GM18861 (cell line): ENCODE results near the gene PCBD1.
A peak's percentile ranks its signal among the peaks of the same experiment; 100 is the strongest.

Experiments used
- ATAC-seq: cut with Tn5 transposase; IDR thresholded peaks from one replicate; pipeline ENCODE4 v1.9.1; 2021; ENCODE audit not compliant: unreplicated experiment

Gene PCBD1

DNA sequence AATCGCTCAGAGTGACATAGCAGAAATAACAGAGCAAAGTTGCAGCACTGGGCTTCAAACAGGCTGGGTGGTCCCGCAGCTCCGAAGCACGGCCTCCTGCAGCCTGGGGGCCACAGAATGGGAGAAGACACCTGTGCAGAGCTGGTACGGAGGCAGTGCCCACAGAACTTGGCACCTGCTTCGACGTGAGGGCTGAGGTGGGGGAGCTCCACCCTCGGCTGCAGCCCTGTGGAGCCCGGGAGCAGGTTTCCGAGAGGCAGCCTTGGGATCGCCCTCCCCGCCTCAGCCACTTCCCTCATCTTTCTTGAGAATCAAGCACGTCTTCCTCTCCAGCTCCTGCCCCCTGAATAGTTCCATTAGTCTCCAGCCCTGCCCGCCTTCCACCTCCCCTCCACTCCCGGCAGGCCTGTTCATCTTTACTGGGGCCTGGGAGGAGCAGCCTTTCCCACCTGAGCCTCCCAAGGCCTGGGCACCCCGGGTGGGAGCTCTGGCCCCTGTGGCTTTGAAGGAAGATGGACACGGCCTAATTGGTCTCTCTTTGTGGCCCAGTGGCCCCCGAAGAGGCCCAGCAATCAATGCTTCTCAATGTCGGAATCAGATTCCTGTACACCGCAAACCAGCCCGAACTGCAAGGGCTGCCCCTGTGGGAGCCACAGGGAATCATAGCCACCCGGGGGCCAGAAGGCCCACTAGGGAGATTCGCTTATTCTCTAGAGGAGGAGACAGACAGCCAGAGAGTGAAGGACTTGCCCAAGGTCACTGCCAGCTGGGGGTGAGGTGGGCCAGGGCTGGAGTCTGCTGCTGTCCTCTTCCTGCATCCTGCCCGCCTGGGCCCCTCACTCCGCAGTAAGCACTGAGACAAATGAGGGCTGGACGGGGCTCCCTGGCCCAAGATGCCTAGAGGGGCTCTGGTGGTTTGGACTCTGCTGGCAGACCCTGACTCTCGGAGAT is 17.0 kb upstream of the PCBD1 start:
- no peak for ATAC-seq

DNA sequence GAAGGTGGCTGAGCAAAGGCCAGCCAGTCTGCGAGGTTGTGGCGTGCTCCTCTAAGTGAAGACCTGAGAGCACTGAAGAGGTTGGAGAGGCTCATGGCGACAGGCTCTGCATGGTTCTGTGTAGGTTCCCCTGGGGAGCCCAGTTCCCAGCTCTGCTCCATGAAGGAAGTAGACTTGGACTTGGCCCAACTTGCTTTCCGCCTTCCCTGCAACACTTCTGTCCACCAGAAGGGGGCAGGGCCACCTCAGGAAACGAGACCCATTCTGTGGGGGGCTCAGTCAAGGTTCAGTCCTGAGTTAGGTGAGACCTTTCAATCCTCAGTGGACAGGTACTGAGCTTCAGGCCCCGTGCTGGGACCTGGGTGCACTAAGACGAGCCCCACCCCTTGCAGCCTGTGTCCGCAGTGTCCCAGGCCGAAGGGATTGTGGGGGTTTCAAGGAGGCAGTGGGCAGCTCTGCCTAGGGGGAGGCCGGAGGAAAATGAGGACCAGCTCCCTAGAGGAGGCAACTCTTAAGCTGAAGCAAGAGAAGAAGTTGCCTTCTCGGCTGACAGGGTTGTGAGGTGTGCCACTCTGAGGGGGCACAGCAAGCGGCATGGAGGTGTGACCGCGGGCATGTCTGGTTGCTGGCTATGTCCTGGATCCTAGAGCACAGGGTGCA is 15.0 kb upstream of the PCBD1 start:
- no peak for ATAC-seq

DNA sequence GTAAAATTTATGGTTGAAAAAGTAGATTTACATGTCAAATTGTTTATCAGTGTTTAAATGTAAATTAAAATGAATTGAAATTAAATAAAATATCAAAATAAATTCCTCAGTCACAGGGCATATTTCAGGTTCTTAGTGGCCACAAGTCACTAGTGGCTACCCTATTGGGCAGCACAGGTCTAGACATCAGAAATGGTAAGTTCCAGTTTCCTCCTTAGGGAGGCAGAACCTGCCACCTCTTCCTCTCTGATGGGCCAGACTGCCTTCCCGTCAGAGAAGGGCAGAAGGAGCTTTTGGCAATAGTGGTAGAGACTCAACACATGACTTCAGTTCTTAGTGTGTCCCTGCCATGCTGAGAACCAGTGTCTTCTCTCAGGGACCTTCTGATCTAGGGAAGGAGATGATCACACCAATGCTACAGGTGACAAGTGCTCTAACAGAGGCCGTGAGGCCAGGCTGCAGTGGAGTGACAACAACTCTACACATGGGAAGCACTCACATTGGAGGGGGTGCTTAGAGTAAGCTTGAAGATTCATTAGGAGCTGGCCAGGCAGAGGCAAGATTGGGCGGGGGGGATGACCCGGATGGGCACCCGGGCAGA is 14.4 kb upstream of the PCBD1 start:
- ATAC-seq: no peak

DNA sequence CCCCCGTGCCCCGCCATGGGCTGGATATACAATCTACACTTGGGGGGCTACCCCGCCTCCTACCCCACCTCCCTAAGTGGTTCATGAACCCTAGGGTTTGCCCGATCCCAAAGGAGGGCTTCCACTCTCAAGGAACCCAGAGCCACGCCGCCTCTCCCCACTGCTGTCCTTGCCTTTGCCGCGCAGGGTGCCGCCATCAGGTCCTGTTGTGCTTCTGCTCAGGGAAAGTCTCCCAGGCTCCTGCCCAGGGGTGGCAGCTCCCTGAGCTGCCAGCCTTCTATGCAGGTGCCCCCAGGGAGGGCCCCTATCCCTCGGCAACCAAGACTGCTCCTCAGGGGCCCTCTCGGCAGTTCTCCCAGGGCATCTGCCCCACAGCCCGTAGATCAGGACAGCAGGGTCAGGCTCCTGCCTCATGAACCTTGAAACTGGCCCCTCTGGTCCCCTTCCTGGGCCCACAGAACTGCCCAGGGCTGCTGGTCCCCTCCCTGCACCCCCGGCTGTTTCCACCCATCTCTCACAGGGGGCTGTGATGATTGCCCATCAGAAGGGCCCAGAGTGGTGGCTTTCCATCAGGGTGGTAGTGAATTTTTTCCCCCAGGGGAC is 13.0 kb upstream of the PCBD1 start:
- ATAC-seq: no peak

DNA sequence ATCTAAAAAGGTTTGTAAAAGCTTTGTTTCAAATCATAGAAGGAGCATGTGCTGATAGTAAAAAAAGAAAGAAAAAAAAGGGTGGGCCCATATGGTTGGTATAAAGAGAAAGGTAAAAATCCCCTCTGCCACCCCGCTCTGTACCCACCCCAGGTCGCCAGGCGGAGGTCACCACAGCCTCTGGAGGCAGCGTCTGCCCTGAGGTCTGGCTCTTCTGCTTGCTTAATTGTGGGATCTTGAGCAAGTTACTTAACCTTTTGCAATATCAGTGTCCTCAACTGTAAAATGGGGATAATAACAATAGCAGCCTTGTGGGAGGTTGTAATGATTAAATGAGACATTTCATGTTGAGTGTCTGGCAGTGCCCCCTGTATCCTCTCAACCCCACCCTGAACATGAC is 10.7 kb upstream of the PCBD1 start:
- ATAC-seq: no peak

DNA sequence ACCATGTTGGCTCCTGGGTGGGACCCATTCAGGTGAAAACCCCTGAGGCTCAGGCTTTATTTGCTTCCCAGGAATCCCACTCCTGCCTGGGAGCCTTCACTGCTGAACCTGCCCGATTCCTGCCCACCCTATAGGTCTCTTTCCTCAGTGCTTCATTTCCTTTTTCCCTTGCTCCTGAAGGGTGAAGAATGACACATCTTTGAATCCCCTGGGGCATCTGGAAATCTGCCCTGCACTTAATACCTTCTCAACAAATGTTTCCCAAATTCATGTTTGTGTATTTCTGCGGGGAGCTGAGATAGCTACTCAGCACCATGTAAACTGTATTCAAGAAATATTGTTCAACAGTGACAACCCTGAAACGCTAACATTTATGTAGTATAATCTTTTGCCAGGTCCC is 10.3 kb upstream of the PCBD1 start:
- no peak for ATAC-seq

DNA sequence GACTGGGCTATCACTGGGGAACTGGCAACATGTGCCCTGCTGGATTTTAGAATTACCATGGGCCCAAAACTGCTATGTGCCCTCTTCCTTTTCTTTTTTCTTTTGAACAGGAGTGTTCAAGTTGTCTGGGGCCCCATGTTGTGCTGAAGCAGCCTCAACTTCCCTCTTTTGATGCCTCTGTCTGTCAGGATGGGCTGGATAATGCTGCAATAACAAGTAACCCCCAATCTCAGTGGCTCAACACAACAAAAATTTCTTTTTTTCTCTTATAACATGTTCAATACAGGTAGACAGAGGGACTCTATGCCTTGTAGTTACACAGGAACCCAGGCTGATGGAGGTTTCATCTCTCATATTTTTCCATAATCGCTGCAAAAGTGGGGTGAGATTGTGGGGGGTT is 8.2 kb upstream of the PCBD1 start:
- ATAC-seq: no peak

DNA sequence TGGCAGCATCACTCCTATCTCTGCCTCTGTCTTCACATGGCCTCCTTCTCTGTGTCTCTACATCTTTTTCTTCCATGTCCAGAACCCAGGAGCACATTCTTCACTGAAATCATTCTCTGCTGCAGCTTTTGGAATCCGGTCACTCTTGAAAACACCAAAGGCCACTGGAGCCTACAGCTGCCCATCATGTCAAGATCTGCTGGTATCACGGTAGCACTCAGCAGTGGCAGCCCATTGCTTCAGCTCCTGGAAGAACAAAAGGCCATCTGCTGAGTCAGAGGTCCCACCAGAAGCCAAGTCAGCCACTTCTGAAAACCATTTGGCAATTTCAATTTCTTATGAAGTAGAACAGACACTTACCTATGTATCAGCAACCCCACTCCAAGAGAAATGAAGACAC is 6.1 kb upstream of the PCBD1 start:
- ATAC-seq: no peak

DNA sequence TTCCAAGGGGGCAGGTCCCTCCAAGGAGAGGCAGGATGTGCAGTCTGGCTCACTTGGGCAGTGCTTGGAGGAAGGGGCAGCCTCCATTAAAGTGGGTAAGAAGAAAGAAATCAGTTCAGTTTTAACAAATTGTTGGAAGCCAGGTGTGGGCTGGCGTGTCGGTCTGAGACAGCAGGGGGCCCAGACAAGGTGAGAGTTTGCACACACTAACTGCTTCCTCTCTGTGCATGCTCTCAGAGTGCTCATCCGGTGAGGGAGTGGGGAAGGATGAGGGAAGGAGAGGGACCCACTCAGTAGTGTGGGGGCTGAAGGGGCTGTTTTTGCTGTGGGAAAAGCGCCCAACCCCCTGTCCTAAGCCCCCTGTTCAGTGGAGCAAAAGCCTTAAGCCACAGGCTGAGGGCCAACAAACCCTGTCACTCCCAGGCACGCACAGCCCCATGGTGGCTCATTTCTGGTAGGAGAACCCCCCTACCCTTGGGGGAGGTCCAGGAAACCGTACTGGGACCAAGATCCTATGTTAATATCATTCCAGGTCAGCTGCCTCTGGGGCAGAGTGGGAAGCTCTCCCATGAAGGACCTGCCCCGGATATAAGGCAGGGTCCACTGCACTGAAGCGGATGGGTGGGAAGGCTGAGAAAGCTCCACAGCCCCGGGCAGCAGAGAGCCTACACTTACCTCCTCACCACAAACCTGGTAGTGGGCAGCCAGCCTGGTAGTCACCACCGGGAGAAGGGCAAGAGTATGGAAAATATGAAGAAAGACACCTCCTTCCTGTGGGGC is 5.1 kb upstream of the PCBD1 start:
- no peak for ATAC-seq

DNA sequence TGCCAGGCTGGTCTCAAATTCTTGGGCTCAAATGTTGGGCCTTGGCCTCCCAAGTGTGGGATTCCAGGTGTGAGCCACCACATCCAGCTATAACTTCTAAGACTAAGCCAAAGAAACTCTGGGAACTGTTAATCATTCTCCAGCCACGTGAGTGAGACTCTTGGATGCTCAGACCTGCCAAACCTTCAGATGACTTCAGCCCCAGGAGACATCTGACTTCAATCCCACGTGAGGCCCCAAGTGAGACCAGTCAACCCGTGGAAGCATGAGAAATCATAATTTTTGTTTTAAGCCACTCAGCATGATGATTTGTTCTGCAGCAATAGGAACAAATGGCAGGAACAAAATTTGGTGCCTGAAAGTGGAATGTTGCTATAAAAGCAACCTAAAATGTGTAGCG is 4.3 kb upstream of the PCBD1 start:
- no peak for ATAC-seq

DNA sequence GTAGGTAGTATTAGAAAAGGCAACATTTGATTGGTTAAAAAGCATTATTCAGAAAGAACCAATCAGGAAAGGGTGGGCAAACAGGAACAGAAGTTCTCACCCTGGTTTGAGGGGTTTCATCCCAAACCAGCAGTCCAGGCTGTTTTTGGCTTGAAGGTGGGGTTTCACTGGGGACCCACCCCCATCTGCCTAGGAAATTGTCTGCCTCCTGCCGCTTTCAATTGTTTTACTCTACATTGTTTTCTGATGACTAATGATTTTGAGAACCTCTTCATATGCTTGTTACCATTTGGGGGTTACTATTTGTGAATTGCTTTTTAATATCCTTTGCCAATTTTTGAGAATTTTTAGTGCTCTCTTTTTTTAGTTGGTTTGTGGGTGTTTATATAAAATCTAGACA is 3.3 kb upstream of the PCBD1 start:
- ATAC-seq: no peak

DNA sequence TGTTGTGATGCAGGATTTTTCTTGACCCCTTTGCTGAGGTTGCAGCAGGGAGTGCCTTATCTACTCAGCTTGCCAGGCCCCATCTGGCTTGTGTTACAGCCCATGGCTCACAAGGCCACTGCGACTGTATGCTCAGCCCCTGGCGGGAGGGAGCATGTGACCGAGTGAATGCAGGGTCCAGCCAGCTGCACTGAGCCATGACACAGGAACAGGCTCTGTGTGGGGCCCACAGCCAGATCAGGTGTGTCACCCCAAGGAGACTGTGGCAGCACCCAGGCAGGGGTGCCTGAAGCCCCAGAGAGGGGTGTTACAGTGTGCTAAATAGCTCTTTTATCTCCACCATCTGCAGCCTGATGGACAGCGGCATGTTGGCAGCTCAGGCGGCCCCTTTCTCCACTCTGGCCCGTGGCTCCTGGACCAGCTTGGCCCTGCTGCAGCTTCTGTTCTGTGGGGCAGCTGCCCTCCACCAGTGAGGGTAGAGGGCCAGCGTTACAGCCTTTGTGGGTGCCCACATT is 2.6 kb upstream of the PCBD1 start:
- no peak for ATAC-seq

DNA sequence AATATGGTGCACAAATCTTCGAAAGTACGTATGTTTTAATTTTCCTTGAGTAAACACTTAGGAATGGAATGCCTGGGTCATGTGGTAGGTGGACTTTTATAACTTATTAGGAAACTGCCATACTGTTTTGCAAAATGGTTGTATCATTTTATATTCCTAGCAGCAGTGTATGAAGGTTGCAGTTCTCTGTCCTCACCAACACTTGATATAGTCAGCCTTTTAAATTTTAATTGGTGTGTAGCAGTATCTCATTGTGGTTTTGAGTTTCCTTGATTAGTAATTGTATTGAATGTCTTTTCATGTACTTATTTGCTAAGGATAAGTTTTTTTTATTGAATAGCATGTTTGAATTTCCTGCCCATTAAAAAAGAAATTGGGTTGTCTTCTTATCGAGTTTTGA is 926 bp upstream of the PCBD1 start:
- ATAC-seq: no peak

DNA sequence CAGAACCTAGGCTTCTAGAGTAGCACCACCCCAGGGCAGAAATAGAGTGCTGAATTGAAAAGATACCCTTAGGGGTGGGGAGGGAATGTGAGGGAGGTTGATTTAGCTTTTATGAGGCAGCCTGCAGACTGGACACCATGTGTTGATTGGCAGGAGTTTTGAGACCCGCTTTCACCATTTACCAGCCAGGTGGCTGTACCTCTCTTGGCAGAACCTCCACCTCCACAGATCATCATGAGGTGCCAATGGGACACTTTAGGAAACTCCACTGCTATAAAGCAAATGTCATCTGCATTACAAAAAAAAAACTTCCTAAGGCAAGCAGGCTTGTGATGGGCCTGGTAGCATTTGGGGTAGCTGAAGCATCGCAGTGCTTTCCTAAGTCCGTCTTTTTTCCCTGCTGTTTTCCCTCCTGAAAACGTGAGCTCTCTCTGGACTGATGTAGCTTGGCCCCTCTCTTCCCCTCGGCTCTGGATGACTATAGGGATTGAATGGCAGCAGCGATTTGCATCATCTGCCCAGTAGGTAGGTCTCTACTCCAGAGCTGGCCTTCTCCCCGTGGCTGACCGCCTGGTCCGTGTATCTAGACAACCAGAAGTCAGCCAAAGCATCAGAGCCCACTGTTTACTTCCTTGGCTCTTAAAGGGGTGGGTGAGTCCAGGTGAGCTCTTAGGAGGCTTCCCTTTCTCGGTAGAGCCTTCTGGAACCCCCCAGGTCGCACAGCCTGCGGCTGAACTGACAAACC is 1.3 kb downstream of the PCBD1 start:
- no peak for ATAC-seq

DNA sequence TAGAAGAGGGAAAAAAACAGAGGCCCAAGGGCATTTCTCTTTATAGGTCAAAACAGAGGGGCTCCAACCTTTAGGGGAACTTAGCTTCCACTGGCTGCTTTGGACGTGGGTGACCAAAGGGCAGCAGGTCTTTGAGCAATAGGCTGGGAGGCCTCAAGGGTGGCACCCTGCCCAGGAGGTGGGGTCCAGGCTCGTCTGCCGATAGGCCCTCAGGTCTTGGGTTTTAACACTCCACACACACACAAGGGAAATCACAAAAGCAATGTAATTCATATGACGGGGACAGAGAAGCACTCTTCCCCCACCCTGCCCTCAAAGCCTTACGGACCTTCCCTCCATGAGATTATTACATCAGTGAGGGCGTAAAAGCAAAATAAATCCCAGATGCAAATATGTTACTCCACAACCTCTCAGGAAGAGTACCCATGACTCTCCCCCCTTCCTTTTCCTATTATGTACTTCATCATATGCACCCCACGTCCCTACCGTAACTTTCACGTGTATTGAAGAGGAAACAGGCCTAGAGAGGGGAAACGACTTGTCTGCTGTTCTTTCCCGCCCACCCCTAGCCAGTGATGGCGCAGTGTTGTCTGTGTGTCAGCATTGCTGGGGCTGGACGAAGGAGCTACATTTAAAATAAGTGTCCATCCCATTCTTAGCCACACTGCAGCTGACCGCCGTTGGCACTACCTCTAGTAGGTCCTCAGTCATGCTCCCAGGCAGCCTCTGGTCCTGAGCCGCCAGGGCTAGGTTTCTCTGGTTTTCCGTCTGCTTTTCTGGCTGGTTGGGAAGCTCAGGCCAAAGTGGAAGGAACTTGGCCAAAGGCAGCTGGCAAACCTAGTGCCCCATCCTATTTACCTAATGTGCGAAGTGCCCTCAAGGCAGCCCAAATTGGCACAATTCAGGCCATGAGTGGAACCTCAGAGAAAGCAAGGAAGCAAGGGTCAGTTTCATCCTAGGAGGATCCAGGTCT is 2.1 kb downstream of the PCBD1 start:
- no peak for ATAC-seq

DNA sequence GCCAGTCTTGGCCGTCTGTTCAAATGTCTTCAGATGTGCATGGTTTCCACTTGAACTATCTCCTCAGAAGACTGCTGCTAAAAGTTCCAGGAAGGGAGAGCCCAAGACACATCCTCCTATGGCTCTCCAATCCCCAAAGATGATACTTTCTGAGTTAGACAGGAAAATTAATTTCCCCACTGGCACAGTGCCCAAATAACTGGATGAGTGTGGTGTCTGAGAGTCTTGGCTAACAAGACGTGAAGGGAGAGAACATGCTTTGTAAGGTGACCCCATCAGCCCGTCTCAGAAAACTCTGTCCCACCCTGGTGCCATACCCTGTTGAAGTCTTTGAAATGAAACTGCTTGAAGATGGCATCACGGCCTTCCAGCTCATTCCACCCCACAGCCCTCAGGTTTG is 2.9 kb downstream of the PCBD1 start:
- ATAC-seq: no peak

DNA sequence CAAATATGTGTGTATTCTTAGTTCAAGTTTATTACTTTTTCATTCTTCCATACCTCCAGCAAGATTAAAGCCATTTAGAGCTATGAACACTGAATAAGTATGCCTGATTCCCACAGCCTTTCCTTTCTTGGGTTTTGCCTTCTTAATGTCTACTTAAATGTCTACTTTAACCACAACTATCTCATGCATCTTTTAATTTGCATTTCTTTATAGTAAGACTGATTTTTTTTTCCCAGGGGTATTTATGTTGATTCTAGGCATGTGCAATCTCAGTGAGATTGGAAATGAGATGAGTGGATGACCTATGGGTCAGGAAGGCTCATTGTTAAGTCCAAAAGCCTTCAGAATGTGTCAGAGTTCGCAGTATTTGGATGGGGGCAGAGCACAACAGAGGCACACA is 3.6 kb downstream of the PCBD1 start:
- ATAC-seq: no peak

DNA sequence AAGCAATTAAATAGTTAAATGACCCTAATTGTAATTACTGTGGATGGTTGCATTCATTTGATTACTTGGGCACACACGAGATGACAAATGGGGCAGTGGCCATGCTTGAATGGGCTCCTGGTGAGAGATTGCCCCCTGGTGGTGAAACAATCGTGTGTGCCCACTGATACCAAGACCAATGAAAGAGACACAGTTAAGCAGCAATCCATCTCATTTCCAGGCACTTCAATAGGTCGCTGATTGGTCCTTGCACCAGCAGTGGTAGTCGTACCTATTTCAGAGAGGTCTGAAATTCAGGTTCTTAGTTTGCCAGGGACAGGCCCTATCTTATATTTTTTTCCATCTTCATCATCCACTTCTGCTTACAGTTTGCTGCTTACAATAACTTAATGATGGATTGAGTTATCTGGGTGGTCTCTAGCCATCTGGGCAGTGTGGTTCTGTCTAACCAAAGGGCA is 8.3 kb downstream of the PCBD1 start:
- ATAC-seq: peak; percentile 48

DNA sequence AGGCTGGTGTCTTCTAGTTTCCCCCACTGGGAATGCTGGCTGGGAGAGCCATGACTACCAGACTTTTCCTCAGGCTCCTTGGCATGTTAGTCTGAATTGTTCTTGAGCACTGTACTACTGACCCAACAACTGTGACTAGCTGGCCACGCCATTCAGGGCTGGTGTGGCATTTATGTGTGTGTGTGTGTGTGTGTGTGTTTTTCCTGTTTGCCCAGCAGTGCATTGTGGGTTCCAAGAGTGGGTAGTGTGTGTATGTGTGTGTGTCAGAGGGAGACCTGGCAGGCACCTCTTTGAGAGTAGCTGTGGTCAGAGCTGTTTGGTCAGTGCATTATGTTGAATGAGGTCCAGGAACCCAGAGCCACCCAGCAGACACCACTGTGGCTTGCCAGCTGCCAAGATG is 9.2 kb downstream of the PCBD1 start:
- ATAC-seq: no peak
